H1 (cell line): ENCODE data around the gene UBE2D2. TPM values are rescaled to one million over a fixed set of nuclear protein-coding genes. Genes with fewer than 3 reads are reported as not detected.

Experiments used
- CTCF ChIA-PET: fragments of 300-600 bp; sonication (Branson Sonifier 250); formaldehyde crosslinking; loops from one replicate; lab custom pipeline; 2021; ENCODE audit not compliant: partially characterized antibody; lab: Charles Lee
- POLR2A ChIA-PET: fragments of 300-600 bp; sonication (Branson Sonifier 250); formaldehyde crosslinking; loops from one replicate; lab custom pipeline; 2021; ENCODE audit warnings: inconsistent platforms; ENCODE audit not compliant: partially characterized antibody; lab: Charles Lee
- DNase-seq, 2 experiments: peaks; one replicate each; pipeline versions ENCODE4 v3.0.0 to v3.0.0-alpha.2; 2010 to 2022; ENCODE audit warnings: low spot score in 2 of 2, low read depth in 1 of 2, mixed read lengths in 1 of 2
- FAIRE-seq: peaks from 2 replicates; lab custom pipeline; 2011; peaks lifted over from hg19 to GRCh38; lab: Jason Lieb, UNC
- H2AFZ ChIP-seq: 2 replicates; pipeline ENCODE4 v1.8.1; 2012; ENCODE audit warnings: low read length, inconsistent platforms
- H2AK5ac ChIP-seq: 2 replicates; pipeline ENCODE4 v1.6.1; 2013; ENCODE audit warnings: low read depth, low read length
- H2BK120ac ChIP-seq: replicated peaks from 2 replicates; pipeline ENCODE3; 2013; ENCODE audit warnings: low read depth, low read length, inconsistent platforms
- H2BK12ac ChIP-seq: 2 replicates; pipeline ENCODE4 v1.6.1; 2013; ENCODE audit warnings: low read depth, low read length
- H2BK15ac ChIP-seq: 2 replicates; pipeline ENCODE4 v1.6.1; 2013; ENCODE audit warnings: low read length
- H2BK20ac ChIP-seq: 2 replicates; pipeline ENCODE4 v1.6.1; 2013; ENCODE audit warnings: low read length
- H2BK5ac ChIP-seq: 2 replicates; pipeline ENCODE4 v1.6.1; 2013; ENCODE audit warnings: low read depth, low read length
- H3K14ac ChIP-seq: 2 replicates; pipeline ENCODE4 v1.6.1; 2013; ENCODE audit warnings: inconsistent platforms; ENCODE audit not compliant: insufficient read length
- H3K18ac ChIP-seq: 2 replicates; pipeline ENCODE4 v1.6.1; 2013; ENCODE audit warnings: low read length; ENCODE audit errors: extremely low read depth
- H3K23ac ChIP-seq: 2 replicates; pipeline ENCODE4 v1.6.1; 2013; ENCODE audit warnings: inconsistent platforms; ENCODE audit not compliant: insufficient read length
- H3K23me2 ChIP-seq: 2 replicates; pipeline ENCODE4 v1.6.1; 2013; ENCODE audit warnings: low read depth, low read length
- H3K27ac ChIP-seq: 2 replicates; pipeline ENCODE4 v1.6.1; 2011; ENCODE audit warnings: low read depth, low read length, inconsistent platforms
- H3K27me3 ChIP-seq, 4 experiments: replicated peaks in 1 of 4; 1 replicate in 1 of 4; 2 replicates in 3 of 4; pipeline versions ENCODE4 v1.6.1 to v1.8.1; 2011 to 2013; ENCODE audit warnings: low read length in 3 of 4, mild to moderate bottlenecking in 3 of 4, inconsistent platforms in 2 of 4, mixed read lengths in 2 of 4, moderate library complexity in 1 of 4; ENCODE audit not compliant: control insufficient read depth in 3 of 4, insufficient read depth in 3 of 4; ENCODE audit errors: extremely low read depth in 1 of 4
- H3K36me3 ChIP-seq, 4 experiments: 2 replicates each; pipeline versions ENCODE4 v1.6.1 to v1.8.1; 2011 to 2013; ENCODE audit warnings: mild to moderate bottlenecking in 4 of 4, low read length in 3 of 4, moderate library complexity in 2 of 4, control low read depth in 1 of 4, inconsistent platforms in 1 of 4; ENCODE audit not compliant: insufficient read depth in 4 of 4, control insufficient read depth in 2 of 4
- H3K4ac ChIP-seq: replicated peaks from 2 replicates; pipeline ENCODE3; 2013; ENCODE audit warnings: low read length, low read depth, mixed read lengths, inconsistent platforms; ENCODE audit not compliant: insufficient read length
- H3K4me1 ChIP-seq, 4 experiments: replicated peaks in 1 of 4; 1 replicate in 1 of 4; 2 replicates in 3 of 4; pipeline versions ENCODE4 v1.6.1 to v1.8.1; 2011 to 2013; ENCODE audit warnings: low read length in 3 of 4, inconsistent platforms in 2 of 4, mixed read lengths in 1 of 4; ENCODE audit not compliant: insufficient read depth in 4 of 4, control insufficient read depth in 3 of 4
- H3K4me2 ChIP-seq, 2 experiments: 2 replicates each; pipeline versions ENCODE4 v1.6.1 to v1.8.1; 2011 to 2013; ENCODE audit warnings: low read depth in 2 of 2, low read length in 2 of 2, control low read depth in 1 of 2, inconsistent platforms in 1 of 2, mild to moderate bottlenecking in 1 of 2; ENCODE audit not compliant: insufficient read depth in 1 of 2
- H3K4me3 ChIP-seq, 4 experiments: fragments of 200-600, 300-600 bp in 1 of 4; sonication (generic), shearing (Covaris generic), sonication (Bioruptor Twin) in 1 of 4; 2 replicates each; pipeline versions ENCODE4 v1.5.1 to v1.8.1; 2011 to 2016; ENCODE audit warnings: low read length in 4 of 4, low read depth in 3 of 4, control low read depth in 2 of 4, inconsistent platforms in 2 of 4, mild to moderate bottlenecking in 2 of 4, mixed read lengths in 1 of 4, moderate library complexity in 1 of 4; ENCODE audit not compliant: insufficient read depth in 2 of 4; ENCODE audit errors: extremely low read depth in 1 of 4
- H3K56ac ChIP-seq: replicated peaks from 2 replicates; pipeline ENCODE3; 2013; ENCODE audit warnings: low read depth, mild to moderate bottlenecking, mixed read lengths, low read length, inconsistent platforms; ENCODE audit not compliant: insufficient read length
- H3K79me1 ChIP-seq: 2 replicates; pipeline ENCODE4 v1.6.1; 2013; ENCODE audit warnings: low read depth, low read length, control low read depth
- H3K79me2 ChIP-seq, 2 experiments: 2 replicates each; pipeline versions ENCODE4 v1.6.1 to v1.8.1; 2012 to 2013; ENCODE audit warnings: low read length in 2 of 2, mild to moderate bottlenecking in 2 of 2, inconsistent platforms in 1 of 2; ENCODE audit not compliant: insufficient read depth in 2 of 2, control insufficient read depth in 1 of 2
- H3K9ac ChIP-seq, 4 experiments: replicated peaks in 1 of 4; 1 replicate in 1 of 4; 2 replicates in 3 of 4; pipeline versions ENCODE4 v1.6.1 to v1.8.1; 2011 to 2013; ENCODE audit warnings: low read depth in 3 of 4, low read length in 3 of 4, control low read depth in 2 of 4, mild to moderate bottlenecking in 2 of 4, moderate library complexity in 2 of 4, inconsistent platforms in 1 of 4; ENCODE audit errors: extremely low read depth in 1 of 4
- H3K9me3 ChIP-seq, 2 experiments: 2 replicates each; pipeline versions ENCODE4 v1.6.1 to v1.8.1; 2012 to 2013; ENCODE audit warnings: mild to moderate bottlenecking in 2 of 2, moderate library complexity in 2 of 2, control low read depth in 1 of 2, inconsistent platforms in 1 of 2, low read depth in 1 of 2, low read length in 1 of 2, mixed read lengths in 1 of 2; ENCODE audit not compliant: insufficient read depth in 2 of 2
- H4K20me1 ChIP-seq, 2 experiments: replicated peaks in 1 of 2; 2 replicates each; pipeline versions ENCODE3 to v1.8.1; 2011 to 2013; ENCODE audit warnings: inconsistent platforms in 2 of 2, low read length in 2 of 2, mild to moderate bottlenecking in 1 of 2; ENCODE audit not compliant: insufficient read depth in 2 of 2, control insufficient read depth in 1 of 2
- H4K5ac ChIP-seq: 2 replicates; pipeline ENCODE4 v1.6.1; 2013; ENCODE audit warnings: low read length, low read depth, mixed read lengths, inconsistent platforms; ENCODE audit not compliant: insufficient read length
- H4K8ac ChIP-seq: 2 replicates; pipeline ENCODE4 v1.8.0; 2013; ENCODE audit warnings: mild to moderate bottlenecking, moderate library complexity, low read length, inconsistent platforms; ENCODE audit not compliant: insufficient read depth; ENCODE audit errors: extremely low read depth
- H4K91ac ChIP-seq: replicated peaks from 2 replicates; pipeline ENCODE3; 2013; ENCODE audit warnings: low read length, mixed read lengths, inconsistent platforms; ENCODE audit not compliant: insufficient read length
- CREB1 ChIP-seq: IDR thresholded peaks from 2 replicates; pipeline ENCODE4 v1.6.1; 2012; ENCODE audit warnings: inconsistent platforms
- E2F6 ChIP-seq: IDR thresholded peaks from 2 replicates; pipeline ENCODE4 v1.6.1; 2012; ENCODE audit warnings: inconsistent platforms
- POLR2A ChIP-seq, 2 experiments: IDR thresholded peaks; 1 replicate in 1 of 2; 2 replicates in 1 of 2; pipeline ENCODE4 v1.6.1; 2011; ENCODE audit warnings: low read depth in 2 of 2, low read length in 2 of 2, mild to moderate bottlenecking in 2 of 2; ENCODE audit errors: control extremely low read depth in 1 of 2
- WGBS, 2 experiments: shearing (Covaris generic) in 1 of 2; methylation state at CpG; one replicate each; pipeline versions ENCODE4 v1.1.6 to v1.1.7; 2013 to 2015; ENCODE audit warnings: low lambda C conversion rate in 2 of 2, mixed read lengths in 2 of 2, inconsistent platforms in 1 of 2, low coverage in 1 of 2, missing lambda C conversion rate in 1 of 2; ENCODE audit not compliant: insufficient replicate concordance in 2 of 2, insufficient coverage in 1 of 2, insufficient read length in 1 of 2; ENCODE audit errors: extremely low coverage in 1 of 2, missing lambda C conversion rate in 1 of 2; 5-methylcytosine and 5-hydroxymethylcytosine counted together
- polyA plus RNA-seq, 7 experiments: library from polyadenylated mRNA; depleted of rRNA in 3 of 7; stranded (reverse) in 5 of 7; unstranded in 2 of 7; fragments of >200 nt in 5 of 7; fragments of 200-250 nt in 2 of 7; gene quantifications; 1 replicate in 5 of 7; 2 replicates in 1 of 7; 4 replicates in 1 of 7; pipeline versions ENCODE4 v1.2.1 to v1.2.3, GENCODE V29; 2011 to 2013; ENCODE audit warnings: missing spikeins in 2 of 7, mixed read lengths in 2 of 7
- total RNA-seq: library from RNA; stranded (reverse); fragmentation: NEBNext Ultra II Directional; extraction: Animal tissue kit (Norgen Biotek cat#: 25700); gene quantifications from 2 replicates; pipeline ENCODE4 v1.2.1, GENCODE V29; 2021

Gene UBE2D2
- total and polyA plus RNA-seq, 2 of the 8 experiments (the other 6 are each of a cell fraction or from before 2014, with no cell fraction given): 66.9 to 203 TPM

- Histone ChIP-seq H3K56ac (no peak overlapping the region), H2BK20ac (no peak overlapping the region), H3K23ac (no peak overlapping the region), H4K8ac (no peak overlapping the region), H2BK120ac (no peak overlapping the region), H3K36me3 (peaks cover 0 to 13% (median 3%) of the 10 kb centered on the region in 4 experiments; a peak in 2 of 8 replicates), H3K9ac (no peak overlapping the region), H3K14ac (no peak overlapping the region), H3K27me3 (no peaks in the 10 kb centered on the region), H3K4me3 (no peak overlapping the region), H4K91ac (no peak overlapping the region), H3K79me2 (peaks cover 0 to 40% of the 10 kb centered on the region in 2 experiments; a peak in 2 of 4 replicates), H3K4me2 (no peak overlapping the region), H3K9me3 (no peaks in the 10 kb centered on the region), H2AFZ (no peak overlapping the region), H3K4me1 (no peaks in the 10 kb centered on the region), H2BK5ac (no peak overlapping the region), H3K18ac (no peak overlapping the region), H2BK15ac (no peak overlapping the region), H3K4ac (no peak overlapping the region), H3K79me1 (no peaks in the 10 kb centered on the region; the same call in 1 of the 2 replicates), H2AK5ac (no peak overlapping the region), H4K5ac (no peak overlapping the region), H3K23me2 (no peaks in the 10 kb centered on the region), H3K27ac (no peak overlapping the region), H2BK12ac (no peak overlapping the region), H4K20me1 (peaks cover 0 to 1% of the 10 kb centered on the region in 2 experiments)
- DNase-seq (no peak), FAIRE-seq (no peak)
- WGBS, 2 experiments: 94% methylated on average over 5 of the region's 5 CpGs; no CpG with 5 or more reads in 1 of the 2 experiments
- ChIA-PET CTCF (interaction anchor here (0.9 kb wide), 1 partner anchor 25 kb away, joined by 3 read pairs; no protein-coding TSS in a partner anchor), POLR2A (interaction anchor here (0.6 to 2.0 kb wide), 4 partner anchors 8 to 50 kb away, joined by 3 to 6 read pairs (median 3); partner anchors contain the start of gene UBE2D2)
- TF ChIP-seq CREB1: no peak
- TF ChIP-seq E2F6: no peak
- no peak for TF ChIP-seq POLR2A (IDR thresholded peaks at IDR 0.05; ENCODE audit: control extremely low read depth in 1 of 2, low read depth in 2 of 2, low read length in 2 of 2)
Observed at GRCh38 chr5:139611703-139612584, 50.8 kb downstream of the UBE2D2 start.
